ENCODE data around the gene LINGO4. TPM values are rescaled to one million over a fixed set of nuclear protein-coding genes. Genes with fewer than 3 reads are reported as not detected.

Gene LINGO4
- total and polyA plus RNA-seq, 2 experiments from 2014 or later = not detected

GRCh38 chr1:151756291-151756690 lies 48.9 kb downstream of the LINGO4 start:
- H3K9me3 ChIP-seq (ENCODE audit: low read depth) = no peaks in the 10 kb centered on the region
- 38% methylated on average over 1 of the region's 1 CpG for WGBS (ENCODE audit: low lambda C conversion rate, missing lambda C conversion rate)
- no peaks in the 10 kb centered on the region for H3K27me3 ChIP-seq
- TF ChIP-seq CTCF (IDR thresholded peaks at IDR 0.05; ENCODE audit: poor library complexity) (no peak), EZH2phosphoT487 (IDR thresholded peaks at IDR 0.05; ENCODE audit: low read depth, severe bottlenecking, unreplicated experiment) (no peak), EZH2 (IDR thresholded peaks at IDR 0.05; ENCODE audit: borderline replicate concordance) (no peak)
- no peak overlapping the region for H3K4me2 ChIP-seq
- DNase-seq (ENCODE audit: low spot score) = no peak
- H4K20me1 ChIP-seq (ENCODE audit: insufficient read depth, poor library complexity, severe bottlenecking) = no peaks in the 10 kb centered on the region
- no peaks in the 10 kb centered on the region for H3K36me3 ChIP-seq (replicated peaks; ENCODE audit: insufficient read depth, low read depth)
- no peaks in the 10 kb centered on the region for H3K9me2 ChIP-seq (replicated peaks; ENCODE audit: insufficient read depth)
- H3K27ac ChIP-seq = no peak overlapping the region
- no peaks in the 10 kb centered on the region for H3K4me1 ChIP-seq (ENCODE audit: insufficient read depth)
- no peak overlapping the region for H2AFZ ChIP-seq
- no peaks in the 10 kb centered on the region for H3K79me2 ChIP-seq
- no peak overlapping the region for H3K4me3 ChIP-seq

Small RNAs within 50 kb of the gene (small RNA-seq; reads per million reads assigned to genes)
- not detected for gene RF00019

Other genes starting within 250 kb of the LINGO4 start
- 35.1 and 38.7 TPM in 2 replicates for gene SNX27, start 193.4 kb downstream of the LINGO4 start, total RNA-seq
- 18.2 and 24.0 TPM in 2 replicates for gene SNX27, start 193.4 kb downstream of the LINGO4 start, polyA plus RNA-seq
- 1.2 and 2.1 TPM in 2 replicates for gene CELF3, start 88.6 kb downstream of the LINGO4 start, total RNA-seq
- gene CELF3, start 88.6 kb downstream of the LINGO4 start, polyA plus RNA-seq = 0.85 and 1.1 TPM in 2 replicates
- 7.9 TPM in 1 of 2 replicates, not detected in the other for gene RIIAD1, start 83.9 kb downstream of the LINGO4 start, total RNA-seq
- gene RIIAD1, start 83.9 kb downstream of the LINGO4 start, polyA plus RNA-seq = 2.3 TPM in 1 of 2 replicates, not detected in the other
- 50.3 and 68.8 TPM in 2 replicates for gene MRPL9, start 41.9 kb downstream of the LINGO4 start, total RNA-seq
- 72.5 and 88.0 TPM in 2 replicates for gene MRPL9, start 41.9 kb downstream of the LINGO4 start, polyA plus RNA-seq
- 3.4 and 3.8 TPM in 2 replicates for gene TDRKH, start 14.9 kb downstream of the LINGO4 start, total RNA-seq
- gene TDRKH, start 14.9 kb downstream of the LINGO4 start, polyA plus RNA-seq = 1.6 and 1.8 TPM in 2 replicates
- gene RORC, start 26.4 kb upstream of the LINGO4 start, total RNA-seq = 1.2 and 1.3 TPM in 2 replicates
- 0.60 TPM in 1 of 2 replicates, not detected in the other for gene RORC, start 26.4 kb upstream of the LINGO4 start, polyA plus RNA-seq
- 0.72 TPM in 1 of 2 replicates, not detected in the other for gene C2CD4D, start 34.4 kb upstream of the LINGO4 start, total RNA-seq
- gene C2CD4D, start 34.4 kb upstream of the LINGO4 start, polyA plus RNA-seq = 0.96 and 1.1 TPM in 2 replicates
- gene THEM5, start 48.3 kb upstream of the LINGO4 start, total RNA-seq = not detected in 2 replicates
- 0.21 and 0.32 TPM in 2 replicates for gene THEM5, start 48.3 kb upstream of the LINGO4 start, polyA plus RNA-seq
- gene THEM4, start 104.1 kb upstream of the LINGO4 start, total RNA-seq = 18.6 and 24.8 TPM in 2 replicates
- 20.2 and 25.2 TPM in 2 replicates for gene THEM4, start 104.1 kb upstream of the LINGO4 start, polyA plus RNA-seq
- gene S100A10, start 188.4 kb upstream of the LINGO4 start, total RNA-seq = 408 and 485 TPM in 2 replicates
- 3,367 and 3,493 TPM in 2 replicates for gene S100A10, start 188.4 kb upstream of the LINGO4 start, polyA plus RNA-seq
- gene S100A11, start 231.6 kb upstream of the LINGO4 start, total RNA-seq = 258 and 295 TPM in 2 replicates
- 1,491 and 1,531 TPM in 2 replicates for gene S100A11, start 231.6 kb upstream of the LINGO4 start, polyA plus RNA-seq

Measured in hepatocyte (in vitro differentiated cells).